DND-41 (cell line): Measurements from ENCODE around the gene SMIM3.

ENCODE experiments used
- ATAC-seq: fragments of 200-7000 bp; cut with Tn5 transposase; 3 replicates; pipeline ENCODE4 v1.9.1; 2021; ENCODE audit warnings: low read depth; ENCODE audit not compliant: insufficient read depth
- DNase-seq: peaks from one replicate; pipeline ENCODE4 v3.0.0-alpha.2; 2020
- H2AFZ ChIP-seq: 2 replicates; pipeline ENCODE4 v1.6.0; 2012; ENCODE audit warnings: low read depth, low read length
- H3K27ac ChIP-seq: 2 replicates; pipeline ENCODE4 v1.5.1; 2012; ENCODE audit warnings: low read length, inconsistent platforms
- H3K27me3 ChIP-seq: fragments of 200-600 bp; sonication (generic); 2 replicates; pipeline ENCODE4 v1.6.0; 2012; ENCODE audit warnings: low read length, mild to moderate bottlenecking, inconsistent platforms; ENCODE audit not compliant: insufficient read depth, poor library complexity
- H3K36me3 ChIP-seq: 2 replicates; pipeline ENCODE4 v1.5.1; 2012; ENCODE audit warnings: low read length, inconsistent platforms; ENCODE audit not compliant: insufficient read depth
- H3K4me1 ChIP-seq: 2 replicates; pipeline ENCODE4 v1.5.1; 2012; ENCODE audit warnings: mild to moderate bottlenecking, low read length; ENCODE audit not compliant: insufficient read depth
- H3K4me2 ChIP-seq: 2 replicates; pipeline ENCODE4 v1.6.0; 2012; ENCODE audit warnings: mild to moderate bottlenecking, moderate library complexity, low read length, inconsistent platforms; ENCODE audit not compliant: insufficient read depth
- H3K4me3 ChIP-seq, 2 experiments: fragments of 200-600 bp in 1 of 2; shearing (Covaris generic) in 1 of 2; 2 replicates each; pipeline ENCODE4 v1.5.1; 2012 to 2016; ENCODE audit warnings: inconsistent platforms in 2 of 2, low read length in 2 of 2, mild to moderate bottlenecking in 2 of 2, low read depth in 1 of 2, moderate library complexity in 1 of 2
- H3K79me2 ChIP-seq: 2 replicates; pipeline ENCODE4 v1.6.0; 2012; ENCODE audit warnings: low read length, inconsistent platforms; ENCODE audit not compliant: insufficient read depth
- H3K9ac ChIP-seq: 2 replicates; pipeline ENCODE4 v1.6.0; 2012; ENCODE audit warnings: low read depth, mild to moderate bottlenecking, inconsistent platforms, low read length, moderate library complexity
- H3K9me3 ChIP-seq: 2 replicates; pipeline ENCODE4 v1.5.1; 2012; ENCODE audit warnings: low read length, moderate library complexity, mild to moderate bottlenecking, inconsistent platforms; ENCODE audit not compliant: insufficient read depth, severe bottlenecking
- H4K20me1 ChIP-seq: 2 replicates; pipeline ENCODE4 v1.6.0; 2012; ENCODE audit warnings: low read length; ENCODE audit not compliant: insufficient read depth
- CTCF ChIP-seq: IDR thresholded peaks from 2 replicates; pipeline ENCODE4 v1.5.1; 2012; ENCODE audit warnings: borderline replicate concordance, low read length, moderate library complexity, mild to moderate bottlenecking; ENCODE audit not compliant: poor library complexity, severe bottlenecking; ENCODE audit errors: extremely low read depth
- EZH2 ChIP-seq: IDR thresholded peaks from 3 replicates; pipeline ENCODE4 v1.6.1; 2012; ENCODE audit warnings: borderline replicate concordance, low read depth, mild to moderate bottlenecking, moderate library complexity, low read length, inconsistent platforms; ENCODE audit not compliant: severe bottlenecking

Gene SMIM3

GRCh38 chr5:150779397-150780186, 1.0 kb downstream of the SMIM3 start:
- peak overlapping the region; percentile 61 to 75 for H3K4me3 ChIP-seq
- H3K9me3 ChIP-seq = no peaks in the 10 kb centered on the region
- H3K4me1 ChIP-seq = peaks cover 68% of the 10 kb centered on the region
- TF ChIP-seq CTCF (no peak), EZH2 (no peak)
- H3K9ac ChIP-seq = peak overlapping the region; percentile 78
- peaks cover 47% of the 10 kb centered on the region for H3K79me2 ChIP-seq
- peak overlapping the region; percentile 97 for H2AFZ ChIP-seq
- H3K27me3 ChIP-seq = no peaks in the 10 kb centered on the region
- H3K27ac ChIP-seq = peak overlapping the region; percentile 91
- H4K20me1 ChIP-seq = no peaks in the 10 kb centered on the region
- H3K4me2 ChIP-seq = peak overlapping the region; percentile 81
- peak; percentile 61 for DNase-seq
- peak; percentile 5; the same call in 1 of the 3 replicates for ATAC-seq
- H3K36me3 ChIP-seq = peaks cover 10% of the 10 kb centered on the region; the same call in 1 of the 2 replicates

- peak overlapping the region in 1 of 2 experiments; percentile 75; a peak in 2 of 4 replicates for H3K4me3 ChIP-seq
- H3K4me2 ChIP-seq = peak overlapping the region; percentile 81
- no peaks in the 10 kb centered on the region for H4K20me1 ChIP-seq
- H2AFZ ChIP-seq = no peak overlapping the region
- DNase-seq (peak; percentile 49), ATAC-seq (0 out of 3 replicates have a peak, but pooled peaks have one; percentile 9)
- H3K9ac ChIP-seq = peak overlapping the region; percentile 78
- H3K9me3 ChIP-seq = no peaks in the 10 kb centered on the region
- H3K79me2 ChIP-seq = peaks cover 52% of the 10 kb centered on the region
- peak overlapping the region; percentile 91 for H3K27ac ChIP-seq
- TF ChIP-seq EZH2 (no peak), CTCF (no peak)
- H3K27me3 ChIP-seq = no peaks in the 10 kb centered on the region
- peaks cover 10% of the 10 kb centered on the region; the same call in 1 of the 2 replicates for H3K36me3 ChIP-seq
- H3K4me1 ChIP-seq = peaks cover 74% of the 10 kb centered on the region
Observed at GRCh38 chr5:150780187-150780692, 1.7 kb downstream of the SMIM3 start.

- Histone ChIP-seq H3K36me3 (peaks cover 10% of the 10 kb centered on the region; the same call in 1 of the 2 replicates), H3K27me3 (no peaks in the 10 kb centered on the region), H3K4me3 (peak overlapping the region in 1 of 2 experiments; percentile 75; a peak in 1 of 4 replicates), H3K9me3 (no peaks in the 10 kb centered on the region), H3K4me1 (peaks cover 75% of the 10 kb centered on the region), H2AFZ (no peak overlapping the region), H4K20me1 (no peaks in the 10 kb centered on the region), H3K27ac (peak overlapping the region; percentile 91), H3K4me2 (peak overlapping the region; percentile 81), H3K9ac (peak overlapping the region; percentile 78; the same call in 1 of the 2 replicates), H3K79me2 (peaks cover 58% of the 10 kb centered on the region)
- DNase-seq (no peak), ATAC-seq (no peak)
- no peak for TF ChIP-seq EZH2
- no peak for TF ChIP-seq CTCF
Observed at GRCh38 chr5:150780816-150781221, 2.3 kb downstream of the SMIM3 start.
